Activated naive CD8-positive, alpha-beta T cell (primary cell): ENCODE measurements around the gene KIF12.

Experiments used
- H3K27ac Mint-ChIP-seq: one replicate; pipeline ENCODE4 v1.8.0; 2021; ENCODE audit warnings: mixed read lengths
- H3K27me3 Mint-ChIP-seq: one replicate; pipeline ENCODE4 v1.8.0; 2021; ENCODE audit warnings: mixed read lengths
- H3K36me3 Mint-ChIP-seq: one replicate; pipeline ENCODE4 v1.8.0; 2021; ENCODE audit warnings: mixed read lengths
- H3K4me1 Mint-ChIP-seq: one replicate; pipeline ENCODE4 v1.8.0; 2021; ENCODE audit warnings: low read depth, mixed read lengths
- H3K4me3 Mint-ChIP-seq: one replicate; pipeline ENCODE4 v1.8.0; 2021; ENCODE audit warnings: mild to moderate bottlenecking, mixed read lengths
- H3K9me3 Mint-ChIP-seq: one replicate; pipeline ENCODE4 v1.8.0; 2021; ENCODE audit warnings: low read depth, mixed read lengths

Gene KIF12

DNA sequence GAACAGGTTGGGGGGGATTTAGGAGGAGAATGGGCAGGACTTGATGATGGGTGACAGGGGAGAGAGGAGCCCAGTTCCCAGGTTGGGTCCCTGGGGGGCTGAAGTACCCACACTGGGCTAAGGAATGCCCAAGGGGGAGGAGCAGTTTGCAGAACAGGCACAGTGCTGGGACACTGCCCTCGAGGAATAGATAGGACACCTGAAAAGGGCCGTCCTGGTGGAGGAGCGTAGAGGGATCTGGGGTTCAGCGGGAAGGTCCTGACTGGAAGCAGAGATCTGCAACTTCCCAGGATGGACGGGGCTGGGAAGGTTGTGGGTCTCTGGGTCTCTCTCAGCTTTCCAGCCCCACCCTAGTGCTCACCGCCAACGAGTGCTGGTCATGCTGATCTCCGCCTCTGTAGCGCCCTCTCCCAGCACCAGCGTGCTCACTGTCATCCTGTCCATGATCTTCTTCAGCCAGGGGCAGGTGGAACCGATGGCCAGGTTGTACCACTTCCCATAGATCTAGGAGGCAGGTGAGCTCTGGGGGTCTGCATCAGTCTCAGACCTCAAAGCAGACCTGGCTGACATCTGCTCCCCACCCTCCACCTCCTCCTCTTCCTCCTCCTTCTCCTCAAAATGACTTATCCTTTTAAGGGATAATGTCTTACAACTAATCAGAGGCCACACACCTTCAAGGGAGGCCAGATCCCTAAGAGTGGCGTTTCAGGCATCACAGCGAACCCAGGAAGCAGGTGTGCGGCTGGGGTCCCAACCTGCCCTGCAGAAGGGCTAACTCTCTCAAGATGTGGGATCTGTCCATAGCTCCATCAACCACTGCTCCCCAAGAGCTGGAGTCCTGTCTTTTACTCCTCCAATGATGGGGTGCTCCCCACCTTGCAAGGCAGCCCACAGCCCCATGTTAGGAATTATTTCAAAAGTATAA is 22.6 kb downstream of the KIF12 start:
- H3K36me3 Mint-ChIP-seq: no peaks in the 10 kb centered on the region
- H3K27ac Mint-ChIP-seq: no peak overlapping the region
- H3K4me1 Mint-ChIP-seq: no peaks in the 10 kb centered on the region
- H3K27me3 Mint-ChIP-seq: peaks cover 10% of the 10 kb centered on the region
- H3K9me3 Mint-ChIP-seq: no peaks in the 10 kb centered on the region
- H3K4me3 Mint-ChIP-seq: no peak overlapping the region

DNA sequence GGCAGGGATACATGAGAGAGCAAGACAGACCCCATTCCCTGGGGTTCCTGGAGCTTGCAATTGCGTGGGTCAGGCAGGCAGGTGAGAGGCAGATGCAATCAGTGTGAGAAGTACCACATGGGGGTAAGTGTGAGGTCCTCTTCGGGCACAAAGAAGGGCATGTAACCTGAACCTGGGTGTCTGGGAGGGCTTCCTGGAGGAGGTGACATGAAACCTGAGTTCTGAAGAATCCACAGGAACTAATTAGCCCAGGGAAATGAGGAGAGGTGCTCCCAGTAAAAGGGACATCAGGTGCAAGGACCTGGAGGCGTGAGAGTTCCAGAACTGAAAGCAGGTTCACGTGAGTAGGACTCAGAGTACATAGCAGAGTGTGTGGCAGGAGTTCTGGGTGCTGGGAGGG is 23.5 kb downstream of the KIF12 start:
- H3K4me1 Mint-ChIP-seq: no peaks in the 10 kb centered on the region
- peaks cover 10% of the 10 kb centered on the region for H3K27me3 Mint-ChIP-seq
- no peak overlapping the region for H3K27ac Mint-ChIP-seq
- no peak overlapping the region for H3K4me3 Mint-ChIP-seq
- no peaks in the 10 kb centered on the region for H3K9me3 Mint-ChIP-seq
- H3K36me3 Mint-ChIP-seq: no peaks in the 10 kb centered on the region

DNA sequence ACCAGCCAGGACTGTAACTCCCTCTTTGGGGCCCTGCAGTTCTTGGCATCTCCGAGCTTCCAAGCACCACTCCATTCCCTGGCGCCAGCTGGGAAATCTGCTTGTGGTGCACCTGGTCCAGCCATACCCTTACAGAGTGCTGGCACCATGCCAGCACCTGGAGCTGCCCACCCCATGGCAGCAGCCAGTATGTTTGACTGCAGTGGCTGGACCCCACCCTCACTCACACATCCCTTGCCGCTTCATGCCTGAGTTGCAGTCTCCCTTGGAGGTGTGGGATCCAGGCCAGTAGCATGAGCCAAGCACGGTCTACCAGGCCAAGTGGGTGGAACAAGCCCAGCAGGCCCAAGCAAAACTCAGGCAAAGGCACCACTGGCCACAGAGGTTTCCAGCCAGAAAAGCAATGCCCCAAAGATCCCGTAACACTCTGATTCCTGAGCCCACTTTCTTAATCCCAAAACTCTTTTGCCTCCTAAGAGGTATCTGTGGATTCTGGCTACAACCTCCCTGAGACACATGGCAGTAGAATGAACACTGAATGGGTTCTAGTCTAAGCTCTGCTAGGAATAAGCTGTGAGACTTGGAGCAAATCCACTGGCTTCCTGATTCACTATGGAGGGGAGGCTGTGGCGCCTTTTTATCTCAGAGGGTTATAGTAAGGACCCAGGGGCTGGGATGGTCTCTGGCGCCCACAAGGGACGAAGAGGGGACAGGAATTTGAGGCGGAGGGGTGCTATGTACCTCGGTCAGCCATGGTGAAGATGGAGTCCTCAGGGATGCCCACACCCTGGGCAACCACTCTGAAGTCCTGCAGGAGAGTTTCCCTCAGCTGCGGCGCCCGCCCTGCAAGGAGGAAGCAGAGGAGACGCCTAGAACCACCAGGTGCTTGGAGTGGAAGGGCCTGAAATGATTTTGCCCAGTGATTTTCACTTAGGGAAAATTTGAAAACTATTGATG is 26.6 kb downstream of the KIF12 start:
- Mint-ChIP-seq H3K9me3 (no peaks in the 10 kb centered on the region), H3K36me3 (no peaks in the 10 kb centered on the region), H3K4me1 (no peaks in the 10 kb centered on the region), H3K27me3 (peaks cover 10% of the 10 kb centered on the region), H3K27ac (no peak overlapping the region), H3K4me3 (no peak overlapping the region)

DNA sequence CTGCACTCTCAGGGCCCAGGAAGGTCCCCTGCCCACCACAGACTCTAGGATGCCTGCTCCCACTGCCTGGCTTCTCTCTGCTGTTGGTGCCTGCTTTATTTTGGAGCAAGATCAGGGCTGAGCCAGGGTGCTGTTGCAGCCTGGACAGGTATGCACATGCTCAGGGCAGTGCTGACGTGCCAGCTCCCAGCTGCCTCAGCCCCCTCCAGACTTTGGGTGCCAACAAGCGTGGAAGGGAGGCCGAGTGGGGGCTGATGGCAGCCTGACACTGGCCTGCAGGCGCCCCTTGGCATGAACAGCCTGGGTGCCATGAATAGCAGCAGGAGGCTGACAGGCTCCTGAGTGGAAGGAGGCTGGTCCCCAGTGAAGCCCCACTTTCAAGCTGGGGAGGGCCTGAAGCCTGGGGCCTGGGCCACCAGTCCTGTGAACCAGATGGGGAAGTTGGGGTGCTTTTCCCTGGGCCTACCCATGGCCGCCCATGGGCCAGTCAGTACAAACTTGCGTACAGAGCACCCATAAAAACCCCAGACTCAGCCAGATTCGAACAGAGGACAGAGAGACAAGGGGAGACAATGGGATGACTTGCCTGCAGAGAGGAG is 27.8 kb downstream of the KIF12 start:
- Mint-ChIP-seq H3K4me3 (no peak overlapping the region), H3K4me1 (no peaks in the 10 kb centered on the region), H3K9me3 (no peaks in the 10 kb centered on the region), H3K36me3 (no peaks in the 10 kb centered on the region), H3K27ac (no peak overlapping the region), H3K27me3 (peaks cover 8% of the 10 kb centered on the region)

DNA sequence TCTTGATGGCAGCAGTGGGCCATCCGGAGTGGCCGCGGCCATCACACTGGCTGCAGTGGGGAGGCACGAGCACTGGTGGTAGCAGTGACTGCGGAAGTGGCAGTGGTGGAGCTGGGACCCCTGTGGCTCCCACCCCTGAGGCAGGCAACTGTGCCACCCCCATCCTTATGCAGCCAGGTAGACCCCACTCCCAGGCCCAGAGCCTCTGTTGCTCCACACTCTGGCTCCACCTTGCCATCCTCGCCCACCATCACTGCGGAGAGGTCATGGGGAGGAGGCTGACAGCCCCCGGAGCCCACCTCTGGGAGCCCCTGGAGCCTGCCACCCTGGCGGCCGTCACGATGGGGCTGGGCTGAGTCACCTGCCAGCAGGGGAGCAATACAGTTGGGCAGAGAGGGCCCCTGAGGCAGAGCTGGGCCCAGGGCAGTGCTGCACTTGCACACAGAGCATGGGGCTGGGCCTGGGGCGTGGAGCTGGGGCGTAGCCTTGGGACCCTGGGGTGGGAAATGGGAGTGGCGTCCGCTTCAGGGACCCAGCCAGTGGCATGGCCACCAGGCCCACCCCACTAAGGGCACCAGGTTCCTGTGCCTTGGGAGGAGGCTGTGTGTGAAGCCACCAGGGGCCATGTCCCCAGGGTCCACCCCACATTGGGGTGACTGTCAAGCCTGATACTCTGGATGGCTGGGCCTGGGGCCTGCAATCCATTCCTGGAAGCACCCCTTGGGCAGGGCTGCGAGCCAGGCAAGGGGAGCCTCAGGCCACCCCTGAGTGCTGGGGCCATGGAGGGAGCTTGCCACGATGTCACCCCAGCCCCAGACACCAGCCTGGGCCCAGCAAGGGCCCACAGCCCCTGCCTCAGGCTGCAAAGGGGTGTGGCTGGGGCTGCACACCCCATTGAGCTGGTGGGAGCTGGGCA is 28.6 kb downstream of the KIF12 start:
- Mint-ChIP-seq H3K9me3 (no peaks in the 10 kb centered on the region), H3K4me3 (no peak overlapping the region), H3K27ac (no peak overlapping the region), H3K36me3 (no peaks in the 10 kb centered on the region), H3K27me3 (peaks cover 10% of the 10 kb centered on the region), H3K4me1 (no peaks in the 10 kb centered on the region)

DNA sequence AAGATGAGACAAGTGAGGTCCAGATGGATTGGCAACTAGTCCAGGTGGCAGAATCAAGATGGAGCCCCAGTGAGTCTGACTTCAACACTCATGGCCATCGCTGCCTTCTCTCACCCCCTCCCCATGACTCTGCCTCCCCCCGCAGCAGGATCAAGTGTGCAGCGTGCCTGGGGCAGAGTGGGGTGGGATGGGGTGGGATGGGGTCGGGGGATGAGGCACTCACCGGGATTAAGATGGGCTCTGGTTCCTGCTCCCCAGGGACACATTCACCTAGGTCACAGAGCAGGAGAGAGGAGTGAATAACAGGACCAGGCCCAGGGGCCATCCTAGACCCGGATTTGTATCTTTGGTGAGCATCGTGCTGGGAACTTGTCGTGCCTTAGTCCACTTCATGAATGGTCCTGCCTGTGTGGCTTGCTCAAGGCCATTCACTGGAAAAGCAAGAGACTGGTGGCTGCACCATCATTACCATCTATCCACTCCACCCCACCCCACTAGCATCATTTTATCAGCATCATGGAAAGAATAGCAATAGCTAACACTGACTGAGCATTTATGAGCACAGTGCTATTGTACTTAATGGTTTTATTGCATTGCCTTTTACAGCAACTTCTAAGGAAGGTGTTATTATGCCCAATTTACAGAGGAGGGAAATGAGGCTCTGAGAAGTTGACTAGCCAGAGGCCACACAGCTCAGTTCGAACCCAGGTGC is 29.5 kb downstream of the KIF12 start:
- Mint-ChIP-seq H3K27me3 (peaks cover 4% of the 10 kb centered on the region), H3K36me3 (no peaks in the 10 kb centered on the region), H3K4me3 (no peak overlapping the region), H3K9me3 (no peaks in the 10 kb centered on the region), H3K4me1 (no peaks in the 10 kb centered on the region), H3K27ac (no peak overlapping the region)

DNA sequence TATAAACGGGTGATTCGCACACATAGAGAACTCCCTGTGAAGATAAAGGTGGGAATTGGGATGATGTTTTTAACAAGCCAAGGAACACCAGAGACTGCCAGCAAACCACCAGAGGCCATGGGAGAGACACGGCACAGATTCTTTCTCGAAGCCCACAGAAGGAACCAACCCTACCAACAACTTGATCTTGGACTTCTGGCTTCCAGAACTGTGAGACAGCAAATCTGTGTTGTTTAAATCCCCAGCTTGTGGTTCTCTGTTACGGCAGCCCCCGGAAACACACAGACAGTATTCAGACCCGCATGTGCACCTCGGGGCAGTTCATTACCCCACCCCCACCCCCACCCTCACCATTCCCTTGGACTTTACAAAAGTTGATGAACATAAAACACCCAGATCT is 33.8 kb downstream of the KIF12 start:
- H3K4me3 Mint-ChIP-seq: no peak overlapping the region
- H3K36me3 Mint-ChIP-seq: no peaks in the 10 kb centered on the region
- peaks cover 6% of the 10 kb centered on the region for H3K27me3 Mint-ChIP-seq
- H3K27ac Mint-ChIP-seq: no peak overlapping the region
- H3K4me1 Mint-ChIP-seq: no peaks in the 10 kb centered on the region
- no peaks in the 10 kb centered on the region for H3K9me3 Mint-ChIP-seq

DNA sequence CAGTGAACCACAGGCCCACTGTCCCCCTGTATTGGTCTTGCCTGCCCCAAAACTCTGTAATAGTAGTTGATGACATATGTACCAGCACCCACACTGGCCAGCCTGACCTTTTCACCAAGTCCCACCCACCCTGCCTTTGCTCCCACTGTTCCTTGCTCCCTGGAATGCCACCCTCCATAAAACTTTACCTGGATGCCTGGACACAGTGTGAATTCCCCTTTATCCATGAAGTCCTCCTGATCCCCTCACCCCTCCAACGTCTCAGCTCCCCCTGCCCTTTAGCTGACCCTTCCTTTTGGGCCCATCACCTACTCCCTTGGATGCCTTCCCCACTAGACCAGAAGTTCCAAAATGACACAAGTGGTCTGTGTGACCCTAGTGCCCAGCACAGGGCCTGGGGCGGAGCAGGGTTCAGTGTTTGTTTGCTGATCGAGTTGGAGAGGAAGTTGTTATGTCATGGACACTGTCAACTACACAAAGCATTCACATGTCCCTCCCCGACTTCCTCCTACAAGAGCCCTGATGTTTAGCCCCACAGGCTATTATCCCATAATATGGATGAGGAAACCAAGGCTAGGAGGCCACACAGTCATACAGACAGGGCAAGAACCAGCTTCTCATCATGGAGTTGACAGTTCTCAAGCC is 37.1 kb downstream of the KIF12 start:
- no peak overlapping the region for H3K4me3 Mint-ChIP-seq
- no peaks in the 10 kb centered on the region for H3K36me3 Mint-ChIP-seq
- no peaks in the 10 kb centered on the region for H3K9me3 Mint-ChIP-seq
- H3K27me3 Mint-ChIP-seq: peaks cover 6% of the 10 kb centered on the region
- H3K4me1 Mint-ChIP-seq: no peaks in the 10 kb centered on the region
- no peak overlapping the region for H3K27ac Mint-ChIP-seq

DNA sequence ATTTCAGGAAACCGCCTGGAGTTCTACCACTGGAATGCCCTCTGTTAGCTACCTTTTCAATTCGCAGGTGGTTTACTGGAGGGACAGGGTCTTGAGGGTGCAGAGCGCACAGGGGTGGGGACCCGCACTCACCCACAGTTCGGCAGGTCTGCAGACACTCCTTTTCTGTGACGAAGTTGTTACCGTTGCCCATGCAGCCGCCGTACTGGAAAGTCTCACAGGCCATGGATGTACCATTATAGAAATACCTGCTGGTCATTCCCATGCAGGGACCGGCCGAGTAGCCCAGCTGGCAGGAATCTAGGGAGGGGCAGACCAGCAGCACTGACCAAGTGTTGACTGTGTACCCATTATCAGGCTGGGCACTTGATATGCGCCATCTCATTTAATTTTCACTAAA is 37.8 kb downstream of the KIF12 start:
- Mint-ChIP-seq H3K36me3 (no peaks in the 10 kb centered on the region), H3K27ac (no peak overlapping the region), H3K4me3 (no peak overlapping the region)

DNA sequence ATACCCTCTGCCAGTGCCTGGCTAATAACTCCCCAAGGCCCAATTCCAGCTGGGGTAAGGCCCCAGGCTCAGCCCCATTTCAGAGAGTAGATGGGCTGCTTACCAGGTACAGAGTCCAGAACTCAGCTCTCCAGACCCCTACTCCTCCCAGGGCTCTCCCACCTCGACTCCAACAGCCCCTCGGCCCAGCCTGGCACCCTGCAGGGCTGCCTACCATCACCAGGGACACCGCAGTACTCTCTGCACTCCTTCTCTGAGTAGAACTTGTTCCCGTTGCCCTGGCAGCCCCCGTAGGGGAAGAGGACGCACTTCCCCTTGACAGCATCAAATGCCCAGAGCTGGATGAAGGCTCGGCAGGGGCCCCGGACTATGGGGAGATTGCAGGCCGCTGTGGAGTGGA is 38.4 kb downstream of the KIF12 start:
- peaks cover 6% of the 10 kb centered on the region for H3K27me3 Mint-ChIP-seq
- H3K27ac Mint-ChIP-seq: no peak overlapping the region
- H3K4me1 Mint-ChIP-seq: no peaks in the 10 kb centered on the region

More for the DNA sequence above, 37.8 kb downstream of the KIF12 start:
- H3K4me1 Mint-ChIP-seq: no peaks in the 10 kb centered on the region
- H3K9me3 Mint-ChIP-seq: no peaks in the 10 kb centered on the region
- peaks cover 6% of the 10 kb centered on the region for H3K27me3 Mint-ChIP-seq

DNA sequence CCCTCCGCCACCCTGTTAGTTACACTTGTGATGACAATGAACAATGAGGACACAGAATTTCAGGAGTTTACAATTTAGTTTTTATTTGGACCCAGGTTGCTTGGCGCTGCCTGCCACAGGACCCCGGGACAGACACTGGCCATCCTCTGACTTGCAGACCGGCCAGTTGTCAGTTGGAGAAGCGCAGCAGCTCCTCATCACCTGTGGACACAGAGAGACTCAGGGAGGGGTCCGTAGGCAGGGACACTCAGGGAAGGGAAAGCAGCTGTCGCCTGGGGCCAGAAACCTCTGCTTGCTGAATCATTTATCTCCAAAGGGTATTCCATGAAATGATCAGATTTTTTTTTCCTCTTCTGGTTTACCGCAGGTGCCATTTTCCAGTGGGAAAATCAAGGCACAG is 39.0 kb downstream of the KIF12 start:
- no peak overlapping the region for H3K4me3 Mint-ChIP-seq
- peaks cover 4% of the 10 kb centered on the region for H3K27me3 Mint-ChIP-seq
- H3K27ac Mint-ChIP-seq: no peak overlapping the region
- H3K36me3 Mint-ChIP-seq: no peaks in the 10 kb centered on the region
- H3K9me3 Mint-ChIP-seq: no peaks in the 10 kb centered on the region
- H3K4me1 Mint-ChIP-seq: no peaks in the 10 kb centered on the region

More for the DNA sequence above, 38.4 kb downstream of the KIF12 start:
- Mint-ChIP-seq H3K4me3 (no peak overlapping the region), H3K36me3 (no peaks in the 10 kb centered on the region), H3K9me3 (no peaks in the 10 kb centered on the region)

DNA sequence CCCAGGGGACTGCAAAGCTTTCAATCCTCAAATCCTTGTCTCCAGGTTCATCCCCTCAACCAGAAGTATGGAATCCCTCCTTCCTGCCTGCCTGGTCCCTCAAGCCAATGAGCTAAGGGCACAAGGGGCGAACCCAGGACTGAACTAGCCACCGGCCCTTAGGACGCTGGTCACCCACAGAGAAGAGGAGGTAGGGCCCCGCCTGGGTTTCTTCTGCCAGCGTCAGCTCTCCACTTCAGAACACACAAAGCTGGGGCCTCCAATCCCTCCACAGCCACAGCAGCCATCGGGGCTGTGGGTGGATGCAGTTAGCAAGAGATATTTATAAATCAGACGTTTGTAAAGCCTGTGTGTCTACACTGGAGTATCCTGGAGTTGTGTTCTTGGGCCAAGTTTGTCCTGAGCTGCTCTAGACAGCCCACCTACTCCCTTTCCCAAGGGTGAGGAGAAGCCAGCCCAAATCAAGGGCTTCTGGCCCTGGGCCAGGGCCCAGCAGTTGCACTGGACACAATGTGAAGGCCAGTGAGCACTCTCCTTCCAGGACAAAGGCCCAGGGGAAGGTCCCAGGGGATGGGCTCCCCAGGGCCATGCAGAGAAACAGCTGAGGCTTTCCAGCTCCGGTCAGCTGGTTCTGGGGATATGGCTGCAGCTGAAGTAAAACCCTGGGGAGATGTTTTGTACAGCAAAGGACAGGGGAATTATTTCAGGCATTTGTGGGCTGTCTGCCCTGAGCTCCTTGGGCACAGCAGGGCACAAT is 39.9 kb downstream of the KIF12 start:
- Mint-ChIP-seq H3K27me3 (peaks cover 4% of the 10 kb centered on the region), H3K9me3 (no peaks in the 10 kb centered on the region), H3K4me1 (no peaks in the 10 kb centered on the region), H3K4me3 (no peak overlapping the region), H3K36me3 (no peaks in the 10 kb centered on the region), H3K27ac (no peak overlapping the region)

DNA sequence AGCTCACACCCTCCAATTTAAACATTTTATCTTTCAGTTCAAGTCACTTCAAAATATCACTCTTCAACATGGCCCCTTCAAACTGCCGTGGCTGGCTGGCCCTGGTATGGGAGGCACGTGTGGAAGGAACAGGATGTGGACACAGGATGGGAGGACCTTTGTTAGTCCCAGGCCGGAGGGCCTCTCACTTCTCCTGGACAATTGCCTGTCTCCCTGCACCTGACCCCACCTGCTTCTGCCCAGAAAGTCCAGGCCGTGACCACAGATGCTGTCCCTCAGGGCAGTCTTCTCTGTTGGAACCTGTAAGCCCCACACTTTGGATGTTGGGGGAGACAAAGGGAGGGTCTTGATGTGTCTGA is 40.4 kb downstream of the KIF12 start:
- peaks cover 4% of the 10 kb centered on the region for H3K27me3 Mint-ChIP-seq
- H3K27ac Mint-ChIP-seq: no peak overlapping the region
- no peaks in the 10 kb centered on the region for H3K4me1 Mint-ChIP-seq
- no peaks in the 10 kb centered on the region for H3K36me3 Mint-ChIP-seq
- H3K9me3 Mint-ChIP-seq: no peaks in the 10 kb centered on the region
- H3K4me3 Mint-ChIP-seq: no peak overlapping the region
